ENCODE results near the gene ARID5B. TPM values are rescaled to one million over a fixed set of nuclear protein-coding genes. Genes with fewer than 3 reads are reported as not detected.

ARID5B gene
- total RNA-seq, 4 donors from 2014 or later, result 47.2 to 127 (median 62.8) TPM

- intact Hi-C loops (cut with DNase I; ENCODE audit: low total_unique reads), result no loop called here
- no peak overlapping the region for H3K4me3 ChIP-seq (ENCODE audit: low read depth, poor library complexity, severe bottlenecking)
These were observed 100.4 kb downstream of the ARID5B start for GRCh38 chr10:62001898-62002297.

DNA sequence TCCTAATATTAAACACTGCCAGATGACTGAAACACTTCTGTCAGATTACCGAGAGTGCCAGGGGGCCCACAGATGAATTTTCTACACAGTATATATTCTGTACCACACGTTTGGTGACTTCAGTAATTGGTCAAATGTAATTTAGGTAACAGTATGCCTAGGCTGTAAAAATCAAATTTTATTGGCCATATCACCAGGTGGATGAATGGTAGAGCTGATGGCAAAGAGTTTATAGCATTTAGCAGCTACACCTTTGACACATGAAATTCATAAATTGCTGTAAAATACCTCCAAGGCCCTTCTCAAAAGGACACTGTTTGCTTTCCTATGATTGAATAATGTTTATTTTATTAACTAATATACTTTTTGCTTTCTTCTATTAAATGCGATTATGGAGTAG is 101.3 kb downstream of the ARID5B start:
- H3K4me3 ChIP-seq (ENCODE audit: low read depth, poor library complexity, severe bottlenecking), result no peak overlapping the region
- no peak for DNase-seq (ENCODE audit: low spot score in 2 of 2)
- WGBS, 2 donors, result 77 to 84% methylated on average over 3 of the region's 3 CpGs
- TF ChIP-seq POLR2A (IDR thresholded peaks at IDR 0.05), result no peak
- no peak for TF ChIP-seq CTCF (IDR thresholded peaks at IDR 0.05)
- intact Hi-C loops (cut with DNase I; ENCODE audit: low total_unique reads), result no loop called here

More at GRCh38 chr10:62001898-62002297, 100.4 kb downstream of the ARID5B start:
- WGBS, 2 donors, result 56 to 64% methylated on average over 5 of the region's 5 CpGs
- TF ChIP-seq CTCF (IDR thresholded peaks at IDR 0.05) (no peak), POLR2A (IDR thresholded peaks at IDR 0.05) (no peak)
- no peak for DNase-seq (ENCODE audit: low spot score in 2 of 2)

- TF ChIP-seq POLR2A (IDR thresholded peaks at IDR 0.05), result no peak
- TF ChIP-seq CTCF (IDR thresholded peaks at IDR 0.05), result no peak
- intact Hi-C loops (cut with DNase I; ENCODE audit: low total_unique reads), result no loop called here
- WGBS, 2 donors, result 56 to 63% methylated on average over 3 of the region's 3 CpGs
- no peak overlapping the region for H3K4me3 ChIP-seq (ENCODE audit: low read depth, poor library complexity, severe bottlenecking)
- no peak for DNase-seq (ENCODE audit: low spot score in 2 of 2)
These were observed 102.5 kb downstream of the ARID5B start for GRCh38 chr10:62004042-62004441.

GRCh38 chr10:62005281-62005680 is 103.8 kb downstream of the ARID5B start:
- TF ChIP-seq CTCF (IDR thresholded peaks at IDR 0.05), result no peak
- TF ChIP-seq POLR2A (IDR thresholded peaks at IDR 0.05), result no peak
- no peak overlapping the region for H3K4me3 ChIP-seq (ENCODE audit: low read depth, poor library complexity, severe bottlenecking)
- 45 to 52% methylated on average over 2 of the region's 2 CpGs for WGBS, 2 donors
- no peak for DNase-seq (ENCODE audit: low spot score in 2 of 2)
- intact Hi-C loops (cut with DNase I; ENCODE audit: low total_unique reads), result no loop called here

GRCh38 chr10:62005687-62006086 is 104.2 kb downstream of the ARID5B start:
- DNase-seq (ENCODE audit: low spot score in 2 of 2), result no peak
- H3K4me3 ChIP-seq (ENCODE audit: low read depth, poor library complexity, severe bottlenecking), result no peak overlapping the region
- intact Hi-C loops (cut with DNase I; ENCODE audit: low total_unique reads), result no loop called here
- WGBS, 2 donors, result 52 to 59% methylated on average over 3 of the region's 3 CpGs
- no peak for TF ChIP-seq POLR2A (IDR thresholded peaks at IDR 0.05)
- no peak for TF ChIP-seq CTCF (IDR thresholded peaks at IDR 0.05)

GRCh38 chr10:62007145-62007544 is 105.6 kb downstream of the ARID5B start:
- no peak for DNase-seq (ENCODE audit: low spot score in 2 of 2)
- intact Hi-C loops (cut with DNase I; ENCODE audit: low total_unique reads), result no loop called here
- TF ChIP-seq POLR2A (IDR thresholded peaks at IDR 0.05) (no peak), CTCF (IDR thresholded peaks at IDR 0.05) (no peak)
- H3K4me3 ChIP-seq (ENCODE audit: low read depth, poor library complexity, severe bottlenecking), result no peak overlapping the region
- 94 to 99% methylated on average over 2 of the region's 2 CpGs for WGBS, 2 donors
